ENCODE results near the gene MAP1B. TPM values are rescaled to one million over a fixed set of nuclear protein-coding genes. Genes with fewer than 3 reads are reported as not detected.

MAP1B gene
- total and polyA plus RNA-seq, 9 of the 15 experiments (the other 6 are each of a cell fraction or from before 2014, with no cell fraction given): 5.2 to 66.1 (median 17.3) TPM

GRCh38 chr5:72140711-72141110, 33.4 kb downstream of the MAP1B start (continued):
- no peak for TF ChIP-seq TRIM25 (IDR thresholded peaks at IDR 0.05; ENCODE audit: borderline replicate concordance)
- TF ChIP-seq ZNF445 (CRISPR knock-in tag; IDR thresholded peaks at IDR 0.05; ENCODE audit: low read depth): no peak
- no peak for TF ChIP-seq ZNF197 (CRISPR knock-in tag; IDR thresholded peaks at IDR 0.05; ENCODE audit: low read depth)
- TF ChIP-seq ZNF551 (CRISPR knock-in tag; IDR thresholded peaks at IDR 0.05): no peak
- TF ChIP-seq FOXP4 (CRISPR knock-in tag; IDR thresholded peaks at IDR 0.05; ENCODE audit: borderline replicate concordance): no peak
- TF ChIP-seq CBX5 (IDR thresholded peaks at IDR 0.05; ENCODE audit: borderline replicate concordance, low read depth): no peak
- TF ChIP-seq KLF13 (tag; IDR thresholded peaks at IDR 0.05; ENCODE audit: borderline replicate concordance, low read depth): no peak
- TF ChIP-seq ZNF785 (CRISPR knock-in tag; IDR thresholded peaks at IDR 0.05): no peak
- no peak for TF ChIP-seq SMC3 (conservative IDR thresholded peaks at IDR 0.05; ENCODE audit: insufficient read depth, low read depth, low read length)
- no peak for TF ChIP-seq CBX8 (IDR thresholded peaks at IDR 0.05; ENCODE audit: borderline replicate concordance, extremely low read depth, low read depth, low read length, poor library complexity, severe bottlenecking)

All from K562 (cell line).